NCI-H1092 (cell line): ENCODE data around the gene CFAP45.

Experiments used
- DNase-seq: peaks from one replicate; lab custom pipeline; 2025; lab: John Stamatoyannopoulos, UW

Gene CFAP45

DNA sequence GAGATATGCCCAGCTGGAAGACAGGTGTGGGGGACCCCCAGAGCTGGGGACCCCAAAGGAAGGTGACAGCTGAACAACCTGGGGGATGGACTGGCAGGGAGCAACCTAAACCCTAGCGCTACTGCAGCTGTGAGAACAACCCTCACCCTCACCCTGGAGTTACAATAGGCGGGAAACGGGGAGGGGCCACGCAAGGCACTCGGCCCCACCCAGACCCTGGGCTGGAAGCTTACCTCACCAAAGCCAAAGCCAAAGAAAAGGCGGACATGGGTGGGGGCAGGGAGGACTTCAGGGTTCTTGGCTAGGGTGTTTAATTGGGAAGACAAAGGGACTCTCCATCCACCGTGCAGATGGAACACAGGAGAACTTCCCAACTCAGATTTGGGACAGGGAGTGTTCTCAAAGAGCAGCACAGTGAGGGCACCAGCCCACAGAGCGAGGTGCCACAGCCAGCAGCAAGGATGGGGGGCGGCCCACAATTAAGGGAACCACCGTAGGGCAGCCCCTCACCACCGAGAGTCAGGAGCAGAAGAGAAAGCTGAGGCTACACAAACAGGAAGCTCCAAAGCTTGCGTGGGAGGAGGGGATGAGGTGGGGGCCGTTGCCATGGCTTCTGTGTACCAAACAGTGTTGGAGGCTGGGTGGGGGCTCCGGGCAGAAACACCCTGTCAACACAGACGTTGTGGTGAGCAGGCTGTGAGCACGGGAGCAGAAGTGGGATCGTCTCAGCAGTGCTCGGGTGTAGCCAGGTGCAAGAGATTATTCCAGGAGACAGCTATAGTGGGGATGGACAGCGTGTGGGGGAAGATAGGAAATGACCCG is 23.4 kb upstream of the CFAP45 start:
- DNase-seq: peak; percentile 44

DNA sequence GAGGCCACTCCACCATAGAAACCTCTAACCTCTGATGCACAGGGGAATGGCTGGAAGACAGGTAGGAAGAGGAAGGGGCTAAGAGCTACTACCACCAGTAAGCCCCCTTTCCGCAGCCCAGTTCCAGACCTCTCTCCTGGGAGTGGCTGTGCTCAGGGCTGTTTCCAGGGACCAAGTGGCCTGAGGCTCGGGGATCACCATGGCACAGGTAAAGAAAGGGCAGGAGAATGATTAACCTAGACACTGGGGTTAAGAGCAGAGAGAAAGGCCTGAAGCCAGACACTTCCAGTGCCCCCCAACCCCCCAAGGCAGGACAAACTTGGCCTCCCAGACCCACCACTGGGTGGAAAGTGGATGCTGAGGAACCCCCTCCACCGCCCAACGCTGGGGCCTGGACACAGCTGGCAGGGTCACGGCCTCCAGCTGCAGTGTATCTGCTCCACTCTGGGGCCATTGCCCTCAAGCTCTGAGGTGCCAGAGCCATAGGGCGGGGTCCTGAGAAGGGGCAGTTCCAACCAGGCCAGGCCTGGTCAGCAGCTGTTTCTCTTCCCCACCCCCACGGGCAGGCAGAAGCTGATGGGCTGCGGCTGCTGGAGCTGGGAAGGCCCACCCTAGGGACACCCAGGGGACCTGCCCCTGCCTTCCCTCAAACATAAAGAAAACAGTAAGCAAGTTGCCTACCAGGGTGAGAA is 22.7 kb upstream of the CFAP45 start:
- no peak for DNase-seq

- DNase-seq: no peak
These were observed 21.9 kb upstream of the CFAP45 start for GRCh38 chr1:159921700-159922504.

DNA sequence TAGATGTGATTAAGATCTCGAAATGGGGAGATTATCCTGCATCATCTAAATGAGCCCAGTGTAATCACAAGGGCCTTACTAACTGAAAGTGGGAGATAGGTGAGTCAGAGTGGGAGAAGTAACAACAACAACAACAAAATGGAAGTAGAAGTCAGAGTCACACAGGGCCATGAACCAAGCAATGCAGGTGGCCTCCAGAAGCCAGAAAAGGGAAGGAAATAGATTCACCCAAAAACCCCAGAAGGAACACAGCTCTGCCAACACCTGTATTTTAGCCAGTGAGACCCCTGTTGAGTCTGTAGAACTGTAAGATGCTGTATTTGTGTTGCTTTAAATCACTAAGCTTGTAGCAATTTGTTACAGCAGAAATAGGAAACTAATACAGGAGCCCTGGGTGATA is 21.3 kb upstream of the CFAP45 start:
- DNase-seq: no peak

GRCh38 chr1:159920651-159921050 is 20.7 kb upstream of the CFAP45 start:
- DNase-seq: no peak

DNA sequence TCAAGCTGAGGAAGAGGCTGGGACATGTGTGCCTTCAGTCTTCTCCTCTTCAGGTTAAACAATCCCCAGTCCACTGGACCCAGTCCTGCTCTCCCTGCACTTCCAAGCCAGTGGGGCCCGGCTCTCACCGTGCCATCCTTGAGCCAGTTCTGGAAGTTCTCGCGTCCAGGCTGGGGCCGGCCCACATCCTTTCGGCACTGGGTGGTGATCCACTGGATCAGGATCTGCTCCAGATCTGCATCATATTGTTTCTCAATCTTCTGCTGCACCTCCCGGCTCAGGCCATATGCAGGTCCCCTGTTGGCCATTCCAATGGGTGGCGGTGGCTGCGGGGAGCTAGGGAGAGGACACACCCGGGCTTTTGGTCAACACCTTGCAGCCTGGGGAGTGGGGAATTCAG is 20.2 kb upstream of the CFAP45 start:
- DNase-seq: no peak

- DNase-seq: no peak
These were observed 19.4 kb upstream of the CFAP45 start for GRCh38 chr1:159919236-159919865.

- no peak for DNase-seq
These were observed 18.6 kb upstream of the CFAP45 start for GRCh38 chr1:159918352-159919200.

DNA sequence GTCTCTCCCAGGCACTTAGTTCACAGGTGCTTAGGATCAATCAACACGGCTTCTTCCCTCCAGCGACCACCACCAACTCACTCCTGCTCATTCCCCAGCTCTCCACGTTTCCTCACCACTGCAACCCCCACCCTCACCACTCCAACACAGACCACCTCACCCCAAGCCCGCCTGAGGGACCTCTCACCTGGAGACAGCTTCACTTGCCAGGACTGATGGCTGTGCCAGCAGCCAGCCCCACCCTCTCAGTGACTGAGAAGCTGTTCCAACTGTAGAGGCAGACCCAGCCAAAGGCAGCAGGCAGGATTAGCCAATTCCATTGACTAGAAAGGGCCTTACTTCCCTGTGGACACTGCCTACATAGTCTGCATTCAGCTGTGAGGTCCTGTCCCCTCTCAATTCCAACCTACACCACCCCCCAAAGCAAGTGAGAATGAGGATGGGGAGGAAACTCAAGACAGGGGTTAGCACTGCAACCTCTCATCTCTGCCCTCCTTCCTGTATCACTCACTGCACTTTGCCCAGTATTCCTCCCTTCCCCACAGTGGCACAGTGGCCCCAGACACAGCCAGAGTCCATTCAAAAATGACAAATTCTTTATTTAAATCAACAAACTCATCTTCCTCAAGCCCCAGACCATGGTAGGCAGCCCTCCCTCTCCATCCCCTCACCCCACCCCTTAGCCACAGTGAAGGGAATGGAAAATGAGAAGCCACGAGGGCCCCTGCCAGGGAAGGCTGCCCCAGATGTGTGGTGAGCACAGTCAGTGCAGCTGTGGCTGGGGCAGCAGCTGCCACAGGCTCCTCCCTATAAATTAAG is 17.8 kb upstream of the CFAP45 start:
- DNase-seq: no peak

- peak; percentile 32 for DNase-seq
These were observed 16.5 kb upstream of the CFAP45 start for GRCh38 chr1:159916242-159917051.

GRCh38 chr1:159915571-159916241 is 15.7 kb upstream of the CFAP45 start:
- DNase-seq: no peak

DNA sequence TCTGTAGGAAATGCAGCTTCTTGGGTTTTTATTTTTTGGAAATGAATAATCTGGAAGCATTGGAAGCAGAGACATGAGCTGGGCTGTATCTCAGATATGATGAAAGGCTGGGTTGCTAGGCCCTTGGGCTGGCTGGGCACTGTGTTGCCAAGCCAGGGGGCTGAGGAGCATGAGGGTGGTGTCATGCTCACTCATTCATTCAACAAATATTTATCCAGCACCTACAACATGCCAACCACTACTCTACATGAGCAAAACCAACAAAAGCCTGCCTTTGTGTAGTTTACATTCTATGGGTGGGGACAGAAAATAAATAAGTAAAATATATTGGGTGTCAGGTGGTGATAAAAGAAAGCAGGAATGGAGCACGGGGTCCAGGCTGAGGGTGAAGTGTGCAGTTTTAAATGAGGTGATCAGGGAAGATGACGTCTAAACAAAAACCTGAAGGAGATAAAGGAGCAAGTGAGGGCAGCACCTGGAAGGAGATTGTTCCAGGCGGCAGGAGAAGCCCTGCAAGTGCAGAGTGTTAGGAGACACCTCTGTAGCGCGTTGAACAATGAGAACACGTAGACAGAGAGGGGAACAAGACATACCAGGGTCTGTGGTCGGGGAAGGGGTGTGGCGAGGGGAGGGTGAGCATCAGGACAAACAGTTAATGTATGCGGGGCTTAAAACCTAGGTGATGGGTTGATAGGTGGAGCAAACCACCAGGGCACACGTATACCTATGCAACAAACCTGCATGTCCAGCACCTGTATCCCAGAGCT is 14.5 kb upstream of the CFAP45 start:
- DNase-seq: no peak

GRCh38 chr1:159913451-159914192 is 13.7 kb upstream of the CFAP45 start:
- DNase-seq: no peak

- no peak for DNase-seq
These were observed 11.5 kb upstream of the CFAP45 start for GRCh38 chr1:159911326-159912070.

DNA sequence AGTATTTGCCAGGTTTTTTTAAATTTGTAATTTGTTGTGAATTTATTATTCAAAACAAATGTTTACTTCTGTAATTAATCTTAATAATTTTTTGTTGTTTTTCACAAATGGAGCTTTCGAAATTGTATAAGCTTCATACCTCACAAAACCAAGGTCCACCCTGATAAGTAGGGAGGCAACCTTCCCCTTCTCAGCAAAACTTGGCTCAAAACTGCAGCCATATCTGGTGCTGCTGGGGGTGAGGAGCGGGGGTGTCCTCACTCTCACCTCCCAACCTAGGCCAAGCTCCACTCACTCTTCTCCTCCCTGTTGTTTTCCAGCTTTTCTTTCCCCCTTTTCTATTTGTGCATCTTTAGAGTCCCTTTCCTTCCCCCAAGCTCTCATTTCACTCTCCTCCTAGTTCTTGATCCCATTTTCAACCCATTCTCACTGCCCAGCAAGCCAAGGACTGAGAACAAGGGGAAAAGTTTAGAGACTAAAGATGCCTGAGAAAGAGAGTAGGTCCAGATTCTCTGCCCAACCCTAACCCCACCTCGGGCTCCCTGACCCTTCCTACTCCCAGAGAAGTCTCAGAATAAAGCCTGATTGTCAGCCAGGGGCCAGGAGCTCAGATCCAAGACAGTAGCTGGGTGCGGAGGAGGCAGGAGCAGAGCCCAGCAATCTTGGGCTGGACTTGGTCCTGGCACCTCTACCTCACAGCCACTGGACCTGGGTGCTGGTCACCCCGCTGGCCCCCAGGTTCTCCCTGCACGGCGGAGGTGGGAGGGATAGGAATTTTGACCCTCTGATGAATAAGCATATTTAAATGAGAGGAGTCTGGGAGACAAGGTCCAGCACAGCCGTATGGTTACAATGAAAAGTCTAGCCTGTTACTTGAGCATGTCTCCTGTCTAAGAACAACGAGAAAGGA is 8.3 kb upstream of the CFAP45 start:
- no peak for DNase-seq

- DNase-seq: no peak
These were observed 7.0 kb upstream of the CFAP45 start for GRCh38 chr1:159906960-159907359.
